ENCODE measurements around the gene CBLC.

DNA sequence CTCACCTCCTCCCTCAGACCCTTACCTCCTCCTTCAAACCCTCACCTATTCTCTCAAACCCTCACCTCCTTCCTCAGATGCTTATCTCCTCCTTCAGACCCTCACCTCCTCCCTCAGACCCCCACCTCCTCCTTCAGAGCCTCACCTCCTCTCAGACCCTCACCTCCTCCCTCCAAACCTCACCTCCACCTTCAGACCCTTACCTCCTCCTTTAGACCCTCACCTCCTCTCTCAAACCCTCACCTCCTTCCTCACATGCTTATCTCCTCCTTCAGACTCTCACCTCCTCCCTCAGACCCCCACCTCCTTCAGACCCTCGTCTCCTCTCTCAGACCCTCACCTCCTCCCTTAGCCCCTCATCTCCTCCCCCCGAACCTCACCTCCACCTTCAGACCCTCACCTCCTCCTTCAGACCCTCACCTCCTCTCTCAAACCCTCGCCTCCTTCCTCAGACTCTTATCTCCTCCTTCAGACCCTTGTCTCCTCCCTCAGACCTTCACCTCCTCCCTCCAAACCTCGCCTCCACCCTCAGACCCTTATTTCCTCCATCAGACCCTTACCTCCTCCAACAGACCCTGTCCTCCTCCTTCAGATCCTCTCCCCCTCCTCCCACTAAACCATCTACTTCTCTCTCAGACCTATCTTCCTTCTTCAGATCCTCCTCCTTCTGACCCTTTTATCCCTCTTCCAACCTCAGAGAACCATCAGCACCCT lies 31.6 kb upstream of the CBLC start:
- TF ChIP-seq, protein P1, sequence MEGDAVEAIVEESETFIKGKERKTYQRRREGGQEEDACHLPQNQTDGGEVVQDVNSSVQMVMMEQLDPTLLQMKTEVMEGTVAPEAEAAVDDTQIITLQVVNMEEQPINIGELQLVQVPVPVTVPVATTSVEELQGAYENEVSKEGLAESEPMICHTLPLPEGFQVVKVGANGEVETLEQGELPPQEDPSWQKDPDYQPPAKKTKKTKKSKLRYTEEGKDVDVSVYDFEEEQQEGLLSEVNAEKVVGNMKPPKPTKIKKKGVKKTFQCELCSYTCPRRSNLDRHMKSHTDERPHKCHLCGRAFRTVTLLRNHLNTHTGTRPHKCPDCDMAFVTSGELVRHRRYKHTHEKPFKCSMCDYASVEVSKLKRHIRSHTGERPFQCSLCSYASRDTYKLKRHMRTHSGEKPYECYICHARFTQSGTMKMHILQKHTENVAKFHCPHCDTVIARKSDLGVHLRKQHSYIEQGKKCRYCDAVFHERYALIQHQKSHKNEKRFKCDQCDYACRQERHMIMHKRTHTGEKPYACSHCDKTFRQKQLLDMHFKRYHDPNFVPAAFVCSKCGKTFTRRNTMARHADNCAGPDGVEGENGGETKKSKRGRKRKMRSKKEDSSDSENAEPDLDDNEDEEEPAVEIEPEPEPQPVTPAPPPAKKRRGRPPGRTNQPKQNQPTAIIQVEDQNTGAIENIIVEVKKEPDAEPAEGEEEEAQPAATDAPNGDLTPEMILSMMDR (optimal IDR thresholded peaks at IDR 0.05 in 1 of 3, IDR thresholded peaks at IDR 0.05 in 1 of 3, conservative IDR thresholded peaks at IDR 0.05 in 1 of 3; ENCODE audit: extremely low read depth in 1 of 3, insufficient read depth in 2 of 3, low read length in 3 of 3): no peak
- TF ChIP-seq EZH2 (IDR thresholded peaks at IDR 0.05; ENCODE audit: low read length): no peak

All from keratinocyte (primary cell).